Suppressor macrophage treated with lipopolysaccharide for 4 hours (primary cell): ENCODE results near the gene ZFP36.
"Not testable (repeated sequence)": the region's sequence is repeated elsewhere in the genome, so short reads cannot be mapped to it uniquely, and the experiment has no call there.

Experiments used
- DNase-seq: peaks from one replicate; pipeline ENCODE4 v3.0.0-alpha.2; 2020

ZFP36 gene

DNA sequence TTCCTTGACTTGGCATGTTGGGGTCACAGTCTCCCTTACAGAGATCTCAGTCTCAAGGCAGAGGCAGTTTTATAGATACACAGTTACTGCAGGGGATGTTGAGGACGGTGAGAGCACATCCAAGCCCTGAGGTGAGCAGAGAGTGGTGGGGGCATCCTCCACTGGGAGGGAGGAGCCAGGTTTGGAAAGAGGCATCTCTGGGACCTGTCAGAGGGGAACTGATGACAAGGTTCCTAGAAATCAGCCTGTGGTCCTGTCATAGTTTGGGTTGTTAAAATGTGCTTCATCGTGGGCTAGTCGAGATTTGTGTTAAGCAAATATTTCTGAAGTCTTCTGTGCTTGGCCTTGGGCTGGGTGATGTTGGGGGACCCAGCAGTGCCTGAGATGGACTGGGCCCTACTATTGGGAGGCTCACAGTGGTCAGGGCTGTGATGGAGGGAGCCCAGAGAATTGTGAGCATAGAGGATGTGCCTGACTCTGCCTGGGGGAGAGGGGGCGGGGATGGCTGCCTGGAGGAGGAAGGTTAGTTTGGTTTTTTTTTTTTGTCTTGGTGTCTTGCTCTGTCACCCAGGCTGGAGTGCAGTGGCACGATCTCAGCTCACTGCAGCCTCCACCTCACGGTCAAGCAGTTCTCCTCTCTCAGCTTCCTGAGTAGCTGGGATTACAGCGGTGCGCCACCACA, 42.6 kb downstream of the ZFP36 start:
- DNase-seq, result no peak

- not testable (repeated sequence) for DNase-seq
Measured at GRCh38 chr19:39451257-39451656, 44.6 kb downstream of the ZFP36 start.
